Smooth muscle cell (in vitro differentiated cells): ENCODE results near the gene TSPAN32. TPM values are rescaled to one million over a fixed set of nuclear protein-coding genes. Genes with fewer than 3 reads are reported as not detected.

Experiments used
- DNase-seq: peaks from one replicate; lab custom pipeline; 2025; ENCODE audit not compliant: unreplicated experiment; lab: John Stamatoyannopoulos, UW
- H2AFZ ChIP-seq: fragments of 200-600 bp; sonication (generic); 2 replicates; pipeline ENCODE4 v1.6.0; 2016; ENCODE audit warnings: antibody characterized with exemption, low read depth, mild to moderate bottlenecking
- H3F3A ChIP-seq: fragments of 200-600 bp; sonication (generic); 2 replicates; pipeline ENCODE4 v1.6.0; 2017; ENCODE audit warnings: antibody characterized with exemption, low read depth
- H3K27ac ChIP-seq: fragments of 200-600 bp; sonication (generic); 2 replicates; pipeline ENCODE4 v1.5.1; 2016; ENCODE audit warnings: low read depth, mild to moderate bottlenecking
- H3K27me3 ChIP-seq: fragments of 200-600 bp; sonication (generic); 2 replicates; pipeline ENCODE4 v1.6.1; 2016; ENCODE audit warnings: low read depth, mild to moderate bottlenecking
- H3K36me3 ChIP-seq: fragments of 200-600 bp; sonication (generic); 2 replicates; pipeline ENCODE4 v1.5.1; 2016; ENCODE audit warnings: low read depth
- H3K4me1 ChIP-seq: fragments of 200-600 bp; sonication (generic); 2 replicates; pipeline ENCODE4 v1.5.1; 2016; ENCODE audit warnings: low read depth
- H3K4me2 ChIP-seq: fragments of 200-600 bp; sonication (generic); 2 replicates; pipeline ENCODE4 v1.6.0; 2016; ENCODE audit warnings: mild to moderate bottlenecking
- H3K4me3 ChIP-seq: fragments of 200-600 bp; sonication (generic); 2 replicates; pipeline ENCODE4 v1.5.1; 2016; ENCODE audit warnings: mild to moderate bottlenecking
- H3K79me2 ChIP-seq: fragments of 200-600 bp; sonication (generic); 2 replicates; pipeline ENCODE4 v1.6.0; 2016; ENCODE audit warnings: low read depth, mild to moderate bottlenecking
- H3K9ac ChIP-seq: fragments of 200-600 bp; sonication (generic); 2 replicates; pipeline ENCODE4 v1.6.0; 2016; ENCODE audit warnings: low read depth
- H3K9me3 ChIP-seq: fragments of 200-600 bp; sonication (generic); replicated peaks from 2 replicates; pipeline ENCODE4 v1.5.1; 2016; ENCODE audit warnings: low read depth
- H4K20me1 ChIP-seq: fragments of 200-600 bp; sonication (generic); 2 replicates; pipeline ENCODE4 v1.6.0; 2016; ENCODE audit warnings: low read depth
- WGBS: methylation state at CpG from one replicate; pipeline ENCODE4 v1.1.7; 2016; ENCODE audit warnings: low lambda C conversion rate; 5-methylcytosine and 5-hydroxymethylcytosine counted together
- polyA plus RNA-seq: library from polyadenylated mRNA; unstranded; fragments of >200 nt; fragmentation: Nextera tagmentation; extraction: Ambion mirVana; gene quantifications from 2 replicates; pipeline ENCODE4 v1.2.1, GENCODE V29; 2016
- total RNA-seq: library from RNA; depleted of rRNA; stranded (reverse); fragments of >200 nt; gene quantifications from 2 replicates; pipeline ENCODE4 v1.2.3, GENCODE V29; 2014
- TF ChIP-seq, protein P1 (sequence below): fragments of 200-600 bp; sonication (generic); IDR thresholded peaks from 2 replicates; pipeline ENCODE4 v1.5.1; 2017; ENCODE audit warnings: borderline replicate concordance, mild to moderate bottlenecking, antibody characterized with exemption; ENCODE audit not compliant: insufficient read depth, poor library complexity, severe bottlenecking

Gene TSPAN32
- total and polyA plus RNA-seq, 2 experiments from 2014 or later, result not detected

DNA sequence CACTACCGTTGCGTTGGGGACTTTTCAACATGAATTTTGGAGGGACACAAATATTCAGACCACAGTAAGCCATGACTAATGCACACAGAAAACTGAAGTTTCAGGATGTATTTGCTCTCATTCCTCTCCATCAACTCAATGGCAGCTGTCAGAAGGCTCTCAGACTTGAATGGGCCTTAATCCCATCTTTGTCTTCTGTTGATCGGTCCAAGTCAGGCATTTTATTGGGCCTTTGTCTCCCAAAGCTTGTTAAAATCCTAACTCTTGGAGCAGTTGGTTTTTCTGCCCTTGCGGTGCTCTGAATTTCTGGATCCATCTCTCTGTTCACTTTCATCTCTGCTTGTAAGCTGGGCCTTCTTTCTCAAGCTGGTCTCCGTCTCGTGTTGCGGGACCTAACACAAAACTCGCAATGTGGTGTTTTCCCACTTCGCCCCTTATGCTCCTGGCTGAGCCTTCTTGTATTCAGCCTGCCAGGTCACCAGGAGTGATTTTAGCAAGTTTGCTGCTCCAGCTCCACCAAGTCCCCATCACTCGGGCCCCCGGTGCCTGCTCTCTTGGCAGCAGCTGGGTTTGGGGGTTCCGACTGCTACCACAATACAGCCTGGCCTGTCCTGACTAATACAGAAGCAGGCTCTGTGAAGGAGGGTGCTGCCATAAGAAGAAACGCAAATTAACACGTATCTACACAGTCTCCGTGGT lies 27.0 kb downstream of the TSPAN32 start:
- no peaks in the 10 kb centered on the region for H3F3A ChIP-seq
- H3K27me3 ChIP-seq, result no peaks in the 10 kb centered on the region
- 97% methylated on average over 15 of the region's 15 CpGs for WGBS
- no peak overlapping the region for H3K4me2 ChIP-seq
- H3K36me3 ChIP-seq, result no peaks in the 10 kb centered on the region
- DNase-seq, result no peak
- no peaks in the 10 kb centered on the region for H4K20me1 ChIP-seq
- no peak overlapping the region for H3K4me3 ChIP-seq
- no peak overlapping the region for H3K27ac ChIP-seq
- H3K4me1 ChIP-seq, result peaks cover 14% of the 10 kb centered on the region
- H3K9ac ChIP-seq, result no peak overlapping the region
- no peaks in the 10 kb centered on the region for H3K9me3 ChIP-seq
- H2AFZ ChIP-seq, result no peak overlapping the region
- H3K79me2 ChIP-seq, result no peaks in the 10 kb centered on the region
- TF ChIP-seq, protein P1, sequence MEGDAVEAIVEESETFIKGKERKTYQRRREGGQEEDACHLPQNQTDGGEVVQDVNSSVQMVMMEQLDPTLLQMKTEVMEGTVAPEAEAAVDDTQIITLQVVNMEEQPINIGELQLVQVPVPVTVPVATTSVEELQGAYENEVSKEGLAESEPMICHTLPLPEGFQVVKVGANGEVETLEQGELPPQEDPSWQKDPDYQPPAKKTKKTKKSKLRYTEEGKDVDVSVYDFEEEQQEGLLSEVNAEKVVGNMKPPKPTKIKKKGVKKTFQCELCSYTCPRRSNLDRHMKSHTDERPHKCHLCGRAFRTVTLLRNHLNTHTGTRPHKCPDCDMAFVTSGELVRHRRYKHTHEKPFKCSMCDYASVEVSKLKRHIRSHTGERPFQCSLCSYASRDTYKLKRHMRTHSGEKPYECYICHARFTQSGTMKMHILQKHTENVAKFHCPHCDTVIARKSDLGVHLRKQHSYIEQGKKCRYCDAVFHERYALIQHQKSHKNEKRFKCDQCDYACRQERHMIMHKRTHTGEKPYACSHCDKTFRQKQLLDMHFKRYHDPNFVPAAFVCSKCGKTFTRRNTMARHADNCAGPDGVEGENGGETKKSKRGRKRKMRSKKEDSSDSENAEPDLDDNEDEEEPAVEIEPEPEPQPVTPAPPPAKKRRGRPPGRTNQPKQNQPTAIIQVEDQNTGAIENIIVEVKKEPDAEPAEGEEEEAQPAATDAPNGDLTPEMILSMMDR, result no peak

DNA sequence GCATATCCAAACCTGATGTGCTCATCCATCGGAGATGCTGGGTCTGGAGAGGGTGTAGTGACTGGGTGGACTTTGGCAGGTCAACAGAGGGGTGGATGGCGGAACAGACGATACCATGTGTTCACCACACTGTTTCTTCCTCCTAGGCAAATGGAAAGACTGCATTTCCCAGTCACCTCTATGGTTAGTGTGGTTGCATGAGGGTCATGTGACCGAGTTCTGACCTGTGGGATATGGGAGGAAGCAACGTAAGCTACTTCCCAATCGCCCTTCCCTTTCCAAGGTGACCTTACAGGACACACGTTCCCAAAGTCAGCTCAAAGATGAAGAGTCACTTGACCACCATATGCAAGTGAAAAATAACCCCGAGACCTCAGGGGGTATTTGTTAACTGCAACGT lies 27.7 kb downstream of the TSPAN32 start:
- TF ChIP-seq, protein P1, result no peak
- Histone ChIP-seq H4K20me1 (no peaks in the 10 kb centered on the region), H3K4me1 (peaks cover 14% of the 10 kb centered on the region), H3K27ac (no peak overlapping the region), H3K4me3 (no peak overlapping the region), H3K36me3 (no peaks in the 10 kb centered on the region), H3K4me2 (no peak overlapping the region), H3K9me3 (no peaks in the 10 kb centered on the region), H3K79me2 (no peaks in the 10 kb centered on the region), H3K27me3 (no peaks in the 10 kb centered on the region), H2AFZ (no peak overlapping the region), H3F3A (no peaks in the 10 kb centered on the region), H3K9ac (no peak overlapping the region)
- 93% methylated on average over 9 of the region's 9 CpGs for WGBS
- no peak for DNase-seq

DNA sequence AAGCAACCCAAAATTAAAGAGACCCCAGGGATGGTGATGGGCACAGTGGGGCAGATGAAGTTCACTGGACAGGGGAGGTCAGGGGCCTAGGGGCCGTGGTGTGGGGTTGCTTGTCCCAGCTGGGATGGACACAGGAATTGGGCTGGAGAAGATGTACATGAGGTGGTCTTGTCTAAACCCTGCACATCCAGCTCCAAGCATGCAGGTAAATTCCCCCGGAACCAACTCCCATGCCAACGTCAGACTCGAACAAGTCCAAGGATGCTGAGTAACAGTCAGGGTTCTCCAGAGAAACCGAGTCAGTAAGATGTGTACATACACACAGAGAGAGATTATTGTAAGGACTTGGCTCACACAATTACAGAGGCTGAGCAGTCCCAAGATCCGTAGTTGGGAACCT lies 28.9 kb downstream of the TSPAN32 start:
- no peak overlapping the region for H2AFZ ChIP-seq
- 93% methylated on average over 6 of the region's 6 CpGs for WGBS

More for the DNA sequence above, 28.9 kb downstream of the TSPAN32 start:
- Histone ChIP-seq H3K79me2 (no peaks in the 10 kb centered on the region), H3F3A (no peaks in the 10 kb centered on the region), H3K4me3 (no peak overlapping the region), H3K27ac (no peak overlapping the region), H3K36me3 (no peaks in the 10 kb centered on the region), H3K27me3 (no peaks in the 10 kb centered on the region), H3K9ac (no peak overlapping the region), H3K9me3 (no peaks in the 10 kb centered on the region), H3K4me2 (no peak overlapping the region), H3K4me1 (peaks cover 14% of the 10 kb centered on the region), H4K20me1 (no peaks in the 10 kb centered on the region)
- TF ChIP-seq, protein P1, result no peak
- no peak for DNase-seq
